Type B pancreatic cell (in vitro differentiated cells): Measurements from ENCODE around the gene TENM3. TPM values are rescaled to one million over a fixed set of nuclear protein-coding genes. Genes with fewer than 3 reads are reported as not detected.

Experiments used
- DNase-seq: peaks from one replicate; pipeline ENCODE4 v3.0.0; 2021; ENCODE audit warnings: mixed read lengths; ENCODE audit not compliant: unreplicated experiment; ENCODE audit errors: extremely low spot score
- H3K27ac Mint-ChIP-seq: 2 replicates; pipeline ENCODE4 v1.8.0; 2021; ENCODE audit warnings: mild to moderate bottlenecking, mixed read lengths
- H3K27me3 Mint-ChIP-seq: 2 replicates; pipeline ENCODE4 v1.8.0; 2021; ENCODE audit warnings: mixed read lengths
- H3K36me3 Mint-ChIP-seq: 2 replicates; pipeline ENCODE4 v1.8.0; 2021; ENCODE audit warnings: mixed read lengths
- H3K4me1 Mint-ChIP-seq: one replicate; pipeline ENCODE4 v1.8.0; 2021; ENCODE audit warnings: mixed read lengths; ENCODE audit not compliant: unreplicated experiment
- H3K4me3 Mint-ChIP-seq: 2 replicates; pipeline ENCODE4 v1.8.0; 2021; ENCODE audit warnings: mild to moderate bottlenecking, mixed read lengths
- H3K9me3 Mint-ChIP-seq: 2 replicates; pipeline ENCODE4 v1.8.0; 2021; ENCODE audit warnings: mixed read lengths
- CTCF ChIP-seq: fragments of 200-600 bp; sonication (generic); conservative IDR thresholded peaks from 2 replicates; pipeline ENCODE4 v1.5.0; 2021; ENCODE audit warnings: antibody characterized with exemption, mild to moderate bottlenecking
- total RNA-seq: library from RNA; stranded (reverse); gene quantifications from 2 replicates; pipeline ENCODE4 v1.2.1, GENCODE V29; 2021; ENCODE audit warnings: low replicate concordance

Gene TENM3
- total RNA-seq, 1 donor from 2014 or later = 73.5 TPM

GRCh38 chr4:182842759-182843390, 599.7 kb downstream of the TENM3 start:
- H3K4me3 Mint-ChIP-seq = no peak overlapping the region
- peaks cover 18% of the 10 kb centered on the region for H3K4me1 Mint-ChIP-seq
- no peaks in the 10 kb centered on the region for H3K36me3 Mint-ChIP-seq
- H3K27ac Mint-ChIP-seq = no peak overlapping the region
- no peak for TF ChIP-seq CTCF
- H3K27me3 Mint-ChIP-seq = peaks cover 4% of the 10 kb centered on the region
- H3K9me3 Mint-ChIP-seq = no peaks in the 10 kb centered on the region
- DNase-seq = no peak

- Mint-ChIP-seq H3K27me3 (peaks cover 4% of the 10 kb centered on the region), H3K9me3 (no peaks in the 10 kb centered on the region), H3K36me3 (no peaks in the 10 kb centered on the region), H3K27ac (no peak overlapping the region), H3K4me3 (no peak overlapping the region), H3K4me1 (peaks cover 18% of the 10 kb centered on the region)
- DNase-seq = no peak
- no peak for TF ChIP-seq CTCF
Measured at GRCh38 chr4:182843808-182844325, 600.7 kb downstream of the TENM3 start.

GRCh38 chr4:182845618-182846017, 602.4 kb downstream of the TENM3 start:
- no peak for TF ChIP-seq CTCF
- Mint-ChIP-seq H3K27me3 (peaks cover 4% of the 10 kb centered on the region), H3K4me1 (peaks cover 18% of the 10 kb centered on the region), H3K9me3 (no peaks in the 10 kb centered on the region), H3K27ac (no peak overlapping the region), H3K36me3 (no peaks in the 10 kb centered on the region), H3K4me3 (no peak overlapping the region)
- DNase-seq = no peak

GRCh38 chr4:182846036-182846435, 602.8 kb downstream of the TENM3 start:
- TF ChIP-seq CTCF = no peak
- no peaks in the 10 kb centered on the region for H3K9me3 Mint-ChIP-seq
- H3K4me1 Mint-ChIP-seq = peaks cover 18% of the 10 kb centered on the region

GRCh38 chr4:182847576-182848450, 604.6 kb downstream of the TENM3 start:
- DNase-seq = no peak
- TF ChIP-seq CTCF = no peak
- H3K27me3 Mint-ChIP-seq = peaks cover 4% of the 10 kb centered on the region
- H3K27ac Mint-ChIP-seq = no peak overlapping the region
- H3K4me3 Mint-ChIP-seq = no peak overlapping the region
- H3K9me3 Mint-ChIP-seq = no peaks in the 10 kb centered on the region
- peaks cover 14% of the 10 kb centered on the region for H3K4me1 Mint-ChIP-seq
- no peaks in the 10 kb centered on the region for H3K36me3 Mint-ChIP-seq

More at GRCh38 chr4:182846036-182846435, 602.8 kb downstream of the TENM3 start:
- no peak overlapping the region for H3K27ac Mint-ChIP-seq
- no peak for DNase-seq
- H3K4me3 Mint-ChIP-seq = no peak overlapping the region
- H3K36me3 Mint-ChIP-seq = no peaks in the 10 kb centered on the region
- H3K27me3 Mint-ChIP-seq = peaks cover 4% of the 10 kb centered on the region
